GM23338 (cell line): Measurements from ENCODE around the gene CEACAM3. TPM values are rescaled to one million over a fixed set of nuclear protein-coding genes. Genes with fewer than 3 reads are reported as not detected.

Source experiments
- ATAC-seq: fragments of 200-7000 bp; cut with Tn5 transposase; 3 replicates; pipeline ENCODE4 v1.9.1; 2020
- DNase-seq: peaks from one replicate; pipeline ENCODE4 v3.0.0-alpha.2; 2015; ENCODE audit warnings: low spot score
- H2AFZ ChIP-seq: fragments of 200-600 bp; sonication (generic); 2 replicates; pipeline ENCODE4 v1.8.0; 2016; ENCODE audit warnings: antibody characterized with exemption, mild to moderate bottlenecking, moderate library complexity
- H3F3A ChIP-seq: fragments of 200-600 bp; sonication (generic); replicated peaks from 2 replicates; pipeline ENCODE4 v1.8.0; 2017; ENCODE audit warnings: antibody characterized with exemption, mixed run types, low read depth
- H3K27ac ChIP-seq: fragments of 200-600 bp; sonication (generic); 2 replicates; pipeline ENCODE4 v1.6.1; 2016; ENCODE audit warnings: low read depth
- H3K27me3 ChIP-seq: fragments of 200-600 bp; sonication (generic); 2 replicates; pipeline ENCODE4 v1.8.0; 2016; ENCODE audit warnings: mild to moderate bottlenecking, mixed run types, moderate library complexity; ENCODE audit not compliant: insufficient read depth
- H3K36me3 ChIP-seq: fragments of 200-600 bp; sonication (generic); 2 replicates; pipeline ENCODE4 v1.8.0; 2016; ENCODE audit warnings: mild to moderate bottlenecking; ENCODE audit not compliant: insufficient read depth
- H3K4me1 ChIP-seq: fragments of 200-600 bp; sonication (generic); 2 replicates; pipeline ENCODE4 v1.8.0; 2016; ENCODE audit warnings: mild to moderate bottlenecking, moderate library complexity; ENCODE audit not compliant: insufficient read depth
- H3K4me2 ChIP-seq: fragments of 200-600 bp; sonication (generic); 2 replicates; pipeline ENCODE4 v1.7.1; 2017; ENCODE audit warnings: mixed run types
- H3K4me3 ChIP-seq: fragments of 200-600 bp; sonication (generic); 2 replicates; pipeline ENCODE4 v1.6.1; 2016; ENCODE audit warnings: mixed run types
- H3K79me2 ChIP-seq: fragments of 200-600 bp; sonication (generic); replicated peaks from 2 replicates; pipeline ENCODE4 v1.8.0; 2017; ENCODE audit warnings: mild to moderate bottlenecking; ENCODE audit not compliant: insufficient read depth
- H3K9me2 ChIP-seq: fragments of 200-600 bp; sonication (generic); 2 replicates; pipeline ENCODE4 v1.8.0; 2017; ENCODE audit not compliant: insufficient read depth
- H4K20me1 ChIP-seq: fragments of 200-600 bp; sonication (generic); replicated peaks from 2 replicates; pipeline ENCODE4 v1.8.0; 2017; ENCODE audit warnings: mild to moderate bottlenecking; ENCODE audit not compliant: insufficient read depth
- H3K27ac Mint-ChIP-seq: 2 replicates; pipeline ENCODE4 v1.8.0; 2020; ENCODE audit warnings: inconsistent platforms, mild to moderate bottlenecking, moderate library complexity, mixed read lengths
- H3K27me3 Mint-ChIP-seq: 3 replicates; pipeline ENCODE4 v1.8.0; 2022; ENCODE audit warnings: low read depth, mild to moderate bottlenecking, moderate library complexity, mixed read lengths, inconsistent platforms; ENCODE audit not compliant: insufficient read depth, poor library complexity
- H3K36me3 Mint-ChIP-seq: 3 replicates; pipeline ENCODE4 v1.8.0; 2021; ENCODE audit warnings: low read depth, mild to moderate bottlenecking, inconsistent platforms, moderate library complexity, mixed read lengths
- H3K4me1 Mint-ChIP-seq: 3 replicates; pipeline ENCODE4 v1.8.0; 2020; ENCODE audit warnings: mild to moderate bottlenecking, inconsistent platforms, mixed read lengths
- H3K4me3 Mint-ChIP-seq: 3 replicates; pipeline ENCODE4 v1.8.0; 2021; ENCODE audit warnings: moderate library complexity, mild to moderate bottlenecking, inconsistent platforms, mixed read lengths
- H3K9me3 Mint-ChIP-seq: 3 replicates; pipeline ENCODE4 v1.8.0; 2020; ENCODE audit warnings: moderate library complexity, mild to moderate bottlenecking, inconsistent platforms, mixed read lengths
- CREB1 ChIP-seq: fragments of 250-450 bp; sonication (Bioruptor Pico); IDR thresholded peaks from 2 replicates; pipeline ENCODE4 v1.5.0; 2020; ENCODE audit warnings: low read depth, mild to moderate bottlenecking, moderate library complexity
- CTCF ChIP-seq, 2 experiments: fragments of 200-600 bp in 1 of 2; sonication (generic) in 1 of 2; conservative IDR thresholded peaks; 2 replicates each; pipeline versions ENCODE4 v1.5.1 to v1.6.1; 2016 to 2017; ENCODE audit warnings: antibody characterized with exemption in 2 of 2, low read depth in 2 of 2, mild to moderate bottlenecking in 2 of 2, moderate library complexity in 1 of 2
- ETS1 ChIP-seq: IDR thresholded peaks from 2 replicates; pipeline ENCODE4 v1.6.1; 2016; ENCODE audit warnings: antibody characterized with exemption
- EZH2 ChIP-seq: fragments of 200-600 bp; sonication (generic); IDR thresholded peaks from one replicate; pipeline ENCODE4 v1.8.0; 2017; ENCODE audit warnings: antibody characterized with exemption, mild to moderate bottlenecking, low read depth; ENCODE audit not compliant: unreplicated experiment
- EZH2phosphoT487 ChIP-seq: fragments of 200-600 bp; sonication (generic); IDR thresholded peaks from one replicate; pipeline ENCODE4 v1.8.1; 2018; ENCODE audit warnings: antibody characterized with exemption; ENCODE audit not compliant: unreplicated experiment
- JUNB ChIP-seq: IDR thresholded peaks from one replicate; pipeline ENCODE4 v1.6.1; 2016; ENCODE audit warnings: antibody characterized with exemption; ENCODE audit not compliant: unreplicated experiment
- NANOG ChIP-seq: IDR thresholded peaks from 2 replicates; pipeline ENCODE4 v1.6.1; 2016; ENCODE audit warnings: antibody characterized with exemption, borderline replicate concordance
- POLR2AphosphoS5 ChIP-seq: IDR thresholded peaks from 2 replicates; pipeline ENCODE4 v1.6.1; 2016; ENCODE audit warnings: antibody characterized with exemption, low read depth
- REST ChIP-seq: IDR thresholded peaks from one replicate; pipeline ENCODE4 v1.6.1; 2018; ENCODE audit warnings: antibody characterized with exemption; ENCODE audit not compliant: unreplicated experiment
- STAT1 ChIP-seq: IDR thresholded peaks from one replicate; pipeline ENCODE4 v1.6.1; 2016; ENCODE audit warnings: antibody characterized with exemption; ENCODE audit not compliant: unreplicated experiment
- ZNF114 ChIP-seq: fragments of 250-450 bp; sonication (Bioruptor Pico); IDR thresholded peaks from 2 replicates; pipeline ENCODE4 v1.5.0; 2020; ENCODE audit warnings: mild to moderate bottlenecking, moderate library complexity
- ZNF331 ChIP-seq: fragments of 250-450 bp; sonication (Bioruptor Pico); IDR thresholded peaks from 2 replicates; pipeline ENCODE4 v1.5.0; 2020; ENCODE audit warnings: low read depth, mild to moderate bottlenecking, moderate library complexity
- polyA plus RNA-seq: library from polyadenylated mRNA; unstranded; fragments of >200 nt; fragmentation: Nextera tagmentation; extraction: Ambion mirVana; gene quantifications from 2 replicates; pipeline ENCODE4 v1.2.1, GENCODE V29; 2016
- total RNA-seq: library from RNA; depleted of rRNA; stranded (reverse); fragments of >200 nt; shearing (Covaris generic); gene quantifications from 2 replicates; pipeline ENCODE4 v1.2.3, GENCODE V29; 2014
- TF ChIP-seq, protein P1 (sequence below): fragments of 250-450 bp; sonication (Bioruptor Pico); IDR thresholded peaks from 2 replicates; pipeline ENCODE4 v1.5.0; 2020; ENCODE audit warnings: mild to moderate bottlenecking, moderate library complexity

The CEACAM3 gene
- total and polyA plus RNA-seq, 2 experiments from 2014 or later, result not detected

DNA sequence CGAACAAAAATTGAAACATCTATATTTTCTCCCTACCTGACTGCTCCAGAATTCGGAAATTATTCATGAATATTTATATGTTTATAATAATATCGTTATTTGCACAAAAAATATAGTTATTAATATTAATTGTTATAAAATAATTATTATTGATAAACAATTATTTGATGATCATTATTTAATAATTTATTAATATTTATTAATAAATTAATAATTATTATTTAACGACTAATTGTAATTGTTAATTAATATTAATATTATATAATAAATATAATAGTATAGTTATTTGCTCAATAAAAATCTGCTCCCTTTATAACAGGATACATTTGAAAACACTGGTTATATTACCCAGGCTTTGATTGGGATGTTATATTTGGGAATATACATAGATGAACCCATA lies 26.8 kb upstream of the CEACAM3 start (continued):
- TF ChIP-seq, protein P1, sequence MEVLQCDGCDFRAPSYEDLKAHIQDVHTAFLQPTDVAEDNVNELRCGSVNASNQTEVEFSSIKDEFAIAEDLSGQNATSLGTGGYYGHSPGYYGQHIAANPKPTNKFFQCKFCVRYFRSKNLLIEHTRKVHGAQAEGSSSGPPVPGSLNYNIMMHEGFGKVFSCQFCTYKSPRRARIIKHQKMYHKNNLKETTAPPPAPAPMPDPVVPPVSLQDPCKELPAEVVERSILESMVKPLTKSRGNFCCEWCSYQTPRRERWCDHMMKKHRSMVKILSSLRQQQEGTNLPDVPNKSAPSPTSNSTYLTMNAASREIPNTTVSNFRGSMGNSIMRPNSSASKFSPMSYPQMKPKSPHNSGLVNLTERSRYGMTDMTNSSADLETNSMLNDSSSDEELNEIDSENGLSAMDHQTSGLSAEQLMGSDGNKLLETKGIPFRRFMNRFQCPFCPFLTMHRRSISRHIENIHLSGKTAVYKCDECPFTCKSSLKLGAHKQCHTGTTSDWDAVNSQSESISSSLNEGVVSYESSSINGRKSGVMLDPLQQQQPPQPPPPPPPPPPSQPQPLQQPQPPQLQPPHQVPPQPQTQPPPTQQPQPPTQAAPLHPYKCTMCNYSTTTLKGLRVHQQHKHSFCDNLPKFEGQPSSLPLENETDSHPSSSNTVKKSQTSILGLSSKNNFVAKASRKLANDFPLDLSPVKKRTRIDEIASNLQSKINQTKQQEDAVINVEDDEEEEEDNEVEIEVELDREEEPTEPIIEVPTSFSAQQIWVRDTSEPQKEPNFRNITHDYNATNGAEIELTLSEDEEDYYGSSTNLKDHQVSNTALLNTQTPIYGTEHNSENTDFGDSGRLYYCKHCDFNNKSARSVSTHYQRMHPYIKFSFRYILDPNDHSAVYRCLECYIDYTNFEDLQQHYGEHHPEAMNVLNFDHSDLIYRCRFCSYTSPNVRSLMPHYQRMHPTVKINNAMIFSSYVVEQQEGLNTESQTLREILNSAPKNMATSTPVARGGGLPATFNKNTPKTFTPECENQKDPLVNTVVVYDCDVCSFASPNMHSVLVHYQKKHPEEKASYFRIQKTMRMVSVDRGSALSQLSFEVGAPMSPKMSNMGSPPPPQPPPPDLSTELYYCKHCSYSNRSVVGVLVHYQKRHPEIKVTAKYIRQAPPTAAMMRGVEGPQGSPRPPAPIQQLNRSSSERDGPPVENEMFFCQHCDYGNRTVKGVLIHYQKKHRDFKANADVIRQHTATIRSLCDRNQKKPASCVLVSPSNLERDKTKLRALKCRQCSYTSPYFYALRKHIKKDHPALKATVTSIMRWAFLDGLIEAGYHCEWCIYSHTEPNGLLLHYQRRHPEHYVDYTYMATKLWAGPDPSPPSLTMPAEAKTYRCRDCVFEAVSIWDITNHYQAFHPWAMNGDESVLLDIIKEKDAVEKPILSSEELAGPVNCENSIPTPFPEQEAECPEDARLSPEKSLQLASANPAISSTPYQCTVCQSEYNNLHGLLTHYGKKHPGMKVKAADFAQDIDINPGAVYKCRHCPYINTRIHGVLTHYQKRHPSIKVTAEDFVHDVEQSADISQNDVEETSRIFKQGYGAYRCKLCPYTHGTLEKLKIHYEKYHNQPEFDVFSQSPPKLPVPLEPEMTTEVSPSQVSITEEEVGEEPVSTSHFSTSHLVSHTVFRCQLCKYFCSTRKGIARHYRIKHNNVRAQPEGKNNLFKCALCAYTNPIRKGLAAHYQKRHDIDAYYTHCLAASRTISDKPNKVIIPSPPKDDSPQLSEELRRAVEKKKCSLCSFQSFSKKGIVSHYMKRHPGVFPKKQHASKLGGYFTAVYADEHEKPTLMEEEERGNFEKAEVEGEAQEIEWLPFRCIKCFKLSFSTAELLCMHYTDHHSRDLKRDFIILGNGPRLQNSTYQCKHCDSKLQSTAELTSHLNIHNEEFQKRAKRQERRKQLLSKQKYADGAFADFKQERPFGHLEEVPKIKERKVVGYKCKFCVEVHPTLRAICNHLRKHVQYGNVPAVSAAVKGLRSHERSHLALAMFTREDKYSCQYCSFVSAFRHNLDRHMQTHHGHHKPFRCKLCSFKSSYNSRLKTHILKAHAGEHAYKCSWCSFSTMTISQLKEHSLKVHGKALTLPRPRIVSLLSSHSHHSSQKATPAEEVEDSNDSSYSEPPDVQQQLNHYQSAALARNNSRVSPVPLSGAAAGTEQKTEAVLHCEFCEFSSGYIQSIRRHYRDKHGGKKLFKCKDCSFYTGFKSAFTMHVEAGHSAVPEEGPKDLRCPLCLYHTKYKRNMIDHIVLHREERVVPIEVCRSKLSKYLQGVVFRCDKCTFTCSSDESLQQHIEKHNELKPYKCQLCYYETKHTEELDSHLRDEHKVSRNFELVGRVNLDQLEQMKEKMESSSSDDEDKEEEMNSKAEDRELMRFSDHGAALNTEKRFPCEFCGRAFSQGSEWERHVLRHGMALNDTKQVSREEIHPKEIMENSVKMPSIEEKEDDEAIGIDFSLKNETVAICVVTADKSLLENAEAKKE, result no peak
- TF ChIP-seq EZH2, result no peak
- no peak for TF ChIP-seq CREB1
- no peak for TF ChIP-seq ETS1
- no peak for TF ChIP-seq STAT1

DNA sequence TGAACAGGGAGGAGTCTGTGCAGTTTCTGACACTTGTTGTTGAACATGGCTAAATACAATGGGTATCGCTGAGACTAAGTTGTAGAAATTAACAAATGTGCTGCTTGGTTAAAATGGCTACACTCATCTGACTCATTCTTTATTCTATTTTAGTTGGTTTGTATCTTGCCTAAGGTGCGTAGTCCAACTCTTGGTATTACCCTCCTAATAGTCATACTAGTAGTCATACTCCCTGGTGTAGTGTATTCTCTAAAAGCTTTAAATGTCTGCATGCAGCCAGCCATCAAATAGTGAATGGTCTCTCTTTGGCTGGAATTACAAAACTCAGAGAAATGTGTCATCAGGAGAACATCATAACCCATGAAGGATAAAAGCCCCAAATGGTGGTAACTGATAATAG lies 25.0 kb upstream of the CEACAM3 start:
- H3K4me2 ChIP-seq, result no peak overlapping the region
- no peaks in the 10 kb centered on the region for H4K20me1 ChIP-seq
- no peak overlapping the region for H3K4me3 ChIP-seq
- H3F3A ChIP-seq, result no peaks in the 10 kb centered on the region
- Mint-ChIP-seq H3K36me3 (no peaks in the 10 kb centered on the region; the same call in 2 of the 3 replicates), H3K27me3 (peaks cover 6% of the 10 kb centered on the region), H3K27ac (no peak overlapping the region), H3K4me1 (peaks cover 6% of the 10 kb centered on the region; the same call in 2 of the 3 replicates), H3K9me3 (peaks cover 7% of the 10 kb centered on the region; the same call in 2 of the 3 replicates), H3K4me3 (no peak overlapping the region)
- H3K79me2 ChIP-seq, result no peaks in the 10 kb centered on the region
- H3K9me2 ChIP-seq, result no peaks in the 10 kb centered on the region
- no peak for ATAC-seq
- no peak overlapping the region for H2AFZ ChIP-seq
- no peaks in the 10 kb centered on the region; the same call in 1 of the 2 replicates for H3K4me1 ChIP-seq
- no peak for DNase-seq
- H3K27ac ChIP-seq, result no peak overlapping the region
- no peaks in the 10 kb centered on the region for H3K36me3 ChIP-seq
- no peak for TF ChIP-seq NANOG
- no peak for TF ChIP-seq EZH2phosphoT487
- TF ChIP-seq JUNB, result no peak
- no peak for TF ChIP-seq CTCF (conservative IDR thresholded peaks at IDR 0.05; ENCODE audit: low read depth in 2 of 2)
- no peak for TF ChIP-seq ZNF114 (CRISPR knock-in tag)
- TF ChIP-seq POLR2AphosphoS5, result no peak
- no peak for TF ChIP-seq STAT1
- no peak for TF ChIP-seq REST
- no peak for TF ChIP-seq ZNF331
- TF ChIP-seq EZH2, result no peak
- H3K27me3 ChIP-seq, result no peaks in the 10 kb centered on the region
